Stimulated activated CD8-positive, alpha-beta memory T cell treated with anti-CD3 and anti-CD28 coated beads, Interleukin-15, amount 100 ng/mL, for 1 hour (primary cell): Measurements from ENCODE around the gene NKX6-2.
"Not testable (repeated sequence)": the region's sequence is repeated elsewhere in the genome, so short reads cannot be mapped to it uniquely, and the experiment has no call there.

Experiments
- DNase-seq: peaks from one replicate; pipeline ENCODE4 v3.0.0-alpha.2; 2020; ENCODE audit warnings: low read depth

The NKX6-2 gene

DNA sequence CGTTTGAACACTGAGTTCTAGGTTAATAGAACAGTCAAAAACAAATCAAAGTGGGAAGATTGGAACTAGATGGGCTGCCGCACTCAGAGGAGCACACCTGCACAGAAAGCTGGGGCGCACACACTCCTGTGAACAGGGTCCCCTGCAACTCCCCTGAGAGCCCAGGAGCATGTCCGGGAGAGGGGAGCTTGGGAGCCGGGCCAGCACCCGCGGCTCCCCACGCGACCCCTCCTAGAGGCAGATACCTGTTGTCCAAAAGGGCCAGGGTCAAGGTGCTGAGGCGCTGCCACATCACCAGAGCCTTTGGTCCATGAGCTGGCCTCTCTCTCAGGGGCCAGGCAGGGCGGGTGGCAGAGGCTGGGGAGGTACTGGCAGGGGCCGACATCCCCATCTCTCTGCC, 5.6 kb downstream of the NKX6-2 start:
- DNase-seq, result no peak

DNA sequence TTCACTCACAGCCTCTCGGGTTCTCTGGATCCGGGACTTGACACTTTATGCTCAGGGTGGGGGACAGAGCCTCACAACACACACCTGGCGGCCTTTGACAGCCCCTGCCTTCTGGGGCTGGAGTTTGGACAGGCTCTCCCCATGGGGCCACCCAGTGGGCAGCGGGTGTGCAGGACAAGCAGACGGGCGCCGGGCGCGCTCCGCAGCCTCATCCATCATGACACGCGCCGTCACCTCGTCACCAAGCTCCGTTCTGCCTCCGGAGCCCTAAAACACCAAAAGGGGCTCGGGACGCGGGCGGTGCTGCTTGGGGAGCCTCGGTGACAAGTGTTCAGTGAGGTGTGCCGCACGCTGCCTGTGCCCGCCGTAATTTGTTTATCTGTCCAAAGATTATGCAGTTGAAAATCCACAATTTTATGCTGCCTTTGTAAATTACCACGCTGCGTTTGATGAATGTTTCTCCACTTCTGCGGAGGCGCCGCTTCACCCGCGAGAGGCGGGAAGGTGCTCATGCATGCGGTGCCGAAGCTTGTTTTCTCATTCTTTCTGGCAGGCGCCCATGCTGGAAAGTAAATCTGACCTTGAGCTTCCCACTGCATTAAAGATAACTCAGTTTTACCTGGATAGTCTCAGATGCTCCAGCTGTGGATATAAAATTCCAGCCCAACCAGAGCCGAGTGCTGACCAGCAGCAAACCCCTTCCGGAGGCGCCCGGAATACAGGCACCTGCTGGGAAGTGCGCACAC, 6.2 kb downstream of the NKX6-2 start:
- no peak for DNase-seq

DNA sequence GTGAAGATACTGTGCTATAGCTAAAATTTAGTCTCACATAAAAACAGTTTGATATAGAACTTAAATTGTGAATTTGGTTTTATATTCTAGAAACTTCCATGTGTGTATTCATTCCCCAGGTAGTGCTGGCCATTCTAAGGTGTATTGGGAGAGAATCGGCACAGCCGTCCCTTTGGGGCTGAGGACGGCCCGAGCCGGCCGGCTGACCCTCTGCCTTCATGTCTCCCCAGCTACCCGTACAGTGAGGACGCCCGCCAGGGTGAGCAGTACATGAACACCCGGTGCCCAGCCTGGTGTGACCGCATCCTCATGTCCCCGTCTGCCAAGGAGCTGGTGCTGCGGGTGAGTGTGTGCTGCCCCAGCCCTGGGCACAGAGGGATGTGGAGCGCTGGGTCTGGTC, 8.5 kb downstream of the NKX6-2 start:
- no peak for DNase-seq

DNA sequence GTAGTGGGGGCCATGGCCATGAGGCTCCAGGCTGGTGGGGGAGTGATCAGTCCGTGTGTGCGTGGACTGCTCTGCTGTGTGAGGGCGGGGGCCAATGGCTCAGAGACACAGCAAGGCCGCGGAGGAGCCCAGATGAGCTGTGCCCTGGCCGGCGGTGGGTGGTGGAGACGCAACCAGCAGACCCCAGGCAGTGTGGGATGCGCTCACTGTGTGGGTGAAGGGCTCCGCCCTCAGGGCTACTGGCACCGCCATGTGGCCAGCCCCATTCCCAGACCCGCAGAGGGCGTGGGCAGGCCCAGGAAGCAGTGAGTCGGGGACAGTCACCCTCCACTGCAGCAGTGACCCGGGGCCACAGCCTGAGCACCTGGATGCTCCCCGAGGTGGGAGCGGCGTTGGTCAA, 9.1 kb downstream of the NKX6-2 start:
- no peak for DNase-seq

DNA sequence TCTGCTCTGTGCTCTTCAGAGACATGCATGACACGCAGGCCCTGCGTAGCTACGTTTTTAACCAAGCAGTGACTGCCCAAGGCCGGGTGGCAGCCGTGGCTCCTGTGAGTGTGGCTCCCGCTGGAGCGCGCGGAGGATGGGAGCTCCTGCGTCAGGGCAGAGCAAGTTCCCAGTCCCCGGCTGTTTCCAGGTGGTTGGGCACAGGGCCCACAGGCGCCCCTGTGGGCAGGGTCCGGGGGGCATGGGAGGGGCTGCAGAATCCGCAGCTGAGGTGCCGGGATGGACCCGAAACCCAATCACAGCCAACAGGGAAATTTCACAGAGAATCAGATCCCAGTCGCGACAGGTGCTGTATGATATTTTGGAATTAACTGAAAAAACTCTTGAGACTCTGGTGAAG, 9.8 kb downstream of the NKX6-2 start:
- DNase-seq, result no peak

DNA sequence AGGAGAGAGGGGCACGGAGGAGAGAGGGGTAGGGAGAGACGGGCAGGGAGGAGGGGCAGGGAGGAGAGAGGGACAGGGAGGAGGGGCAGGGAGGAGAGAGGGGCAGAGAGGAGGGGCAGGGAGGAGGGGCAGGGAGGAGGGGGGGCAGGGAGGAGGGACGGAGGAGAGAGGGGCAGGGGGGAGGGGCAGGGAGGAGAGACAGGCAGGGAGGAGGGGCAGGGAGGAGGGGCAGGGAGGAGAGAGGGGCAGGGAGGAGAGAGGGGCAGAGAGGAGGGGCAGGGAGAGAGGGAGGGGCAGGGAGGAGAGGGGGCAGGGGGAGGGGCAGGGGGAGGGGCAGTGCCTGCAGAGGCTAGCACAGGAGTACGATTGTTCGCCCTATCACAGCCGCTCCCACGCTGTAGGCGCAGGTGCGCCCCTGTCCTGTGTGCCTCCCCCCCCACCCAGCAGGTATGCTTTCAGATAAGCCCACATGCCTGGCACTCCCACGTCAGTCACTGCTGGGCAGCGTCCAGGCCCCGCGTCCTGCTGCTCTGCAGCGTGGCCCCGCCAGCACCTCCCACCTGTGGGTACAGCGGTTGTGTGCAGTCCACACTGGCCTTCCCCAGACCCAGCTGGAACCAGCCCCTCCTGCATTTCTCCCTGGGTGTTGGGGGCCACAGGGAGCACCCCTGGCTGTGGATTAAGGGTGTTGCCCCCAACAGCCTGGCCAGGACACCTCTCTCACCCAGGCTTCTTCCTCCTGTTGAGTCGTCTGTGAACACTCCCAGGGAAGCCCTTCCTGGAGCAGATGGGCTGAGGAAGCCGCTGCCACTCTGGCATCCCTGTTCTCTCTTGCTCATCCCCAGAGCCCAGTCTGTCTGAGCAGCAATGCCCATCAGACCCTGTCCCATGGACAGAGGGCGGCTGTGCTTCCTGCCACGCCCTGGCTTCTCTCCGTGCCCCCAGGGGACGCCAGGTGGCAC, 10.8 kb downstream of the NKX6-2 start:
- DNase-seq, result no peak

DNA sequence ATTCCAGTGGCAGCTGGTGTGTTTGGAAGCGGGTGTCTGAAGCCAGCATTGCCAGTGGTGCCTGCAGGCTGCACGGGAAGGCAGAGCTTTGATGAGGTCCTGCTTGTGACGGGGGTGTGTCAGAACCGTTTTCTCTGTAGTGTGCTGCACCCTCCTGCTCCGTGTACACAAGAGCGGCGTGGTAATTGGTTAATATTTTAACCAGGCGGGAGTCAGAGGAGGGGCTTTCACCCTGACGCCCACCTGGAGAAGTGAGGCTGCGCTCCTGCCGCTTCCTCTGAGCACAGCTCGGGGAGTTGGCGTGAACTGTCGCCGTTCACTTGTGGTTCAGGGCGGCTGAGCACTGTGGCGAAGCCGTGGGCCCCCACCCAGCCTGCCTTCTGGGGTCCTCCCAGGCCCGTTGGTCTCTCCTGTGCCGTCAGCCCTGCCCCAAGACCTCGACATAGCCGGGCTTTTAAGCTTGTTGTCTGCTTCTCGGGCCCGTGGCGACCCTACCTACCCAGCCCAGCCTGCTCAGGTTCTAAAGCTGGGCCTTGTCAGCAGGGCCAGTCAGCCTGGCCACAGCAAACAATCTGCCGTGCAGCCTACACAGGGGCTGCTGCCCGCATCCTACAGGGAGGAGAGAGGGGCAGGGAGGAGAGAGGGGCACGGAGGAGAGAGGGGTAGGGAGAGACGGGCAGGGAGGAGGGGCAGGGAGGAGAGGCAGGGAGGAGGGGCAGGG, 11.6 kb downstream of the NKX6-2 start:
- no peak for DNase-seq

DNA sequence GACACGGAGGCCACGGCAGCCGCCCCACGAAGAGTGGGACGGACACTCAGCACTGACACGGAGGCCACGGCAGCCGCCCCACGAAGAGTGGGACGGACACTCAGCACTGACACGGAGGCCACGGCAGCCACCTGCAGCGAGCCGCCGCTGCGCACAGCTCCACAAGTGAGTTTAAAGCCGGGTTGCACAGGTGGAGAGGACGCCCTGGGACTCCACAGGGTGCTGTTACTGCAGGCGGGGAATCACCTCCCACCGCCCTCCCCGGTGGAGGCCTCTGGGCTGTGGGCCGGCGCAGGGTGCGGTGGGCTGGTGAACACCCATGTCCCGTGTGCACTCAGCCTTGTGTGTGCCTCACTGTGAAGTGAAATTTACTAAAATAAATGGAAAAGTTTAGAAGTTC, 13.1 kb downstream of the NKX6-2 start:
- not testable (repeated sequence) for DNase-seq

DNA sequence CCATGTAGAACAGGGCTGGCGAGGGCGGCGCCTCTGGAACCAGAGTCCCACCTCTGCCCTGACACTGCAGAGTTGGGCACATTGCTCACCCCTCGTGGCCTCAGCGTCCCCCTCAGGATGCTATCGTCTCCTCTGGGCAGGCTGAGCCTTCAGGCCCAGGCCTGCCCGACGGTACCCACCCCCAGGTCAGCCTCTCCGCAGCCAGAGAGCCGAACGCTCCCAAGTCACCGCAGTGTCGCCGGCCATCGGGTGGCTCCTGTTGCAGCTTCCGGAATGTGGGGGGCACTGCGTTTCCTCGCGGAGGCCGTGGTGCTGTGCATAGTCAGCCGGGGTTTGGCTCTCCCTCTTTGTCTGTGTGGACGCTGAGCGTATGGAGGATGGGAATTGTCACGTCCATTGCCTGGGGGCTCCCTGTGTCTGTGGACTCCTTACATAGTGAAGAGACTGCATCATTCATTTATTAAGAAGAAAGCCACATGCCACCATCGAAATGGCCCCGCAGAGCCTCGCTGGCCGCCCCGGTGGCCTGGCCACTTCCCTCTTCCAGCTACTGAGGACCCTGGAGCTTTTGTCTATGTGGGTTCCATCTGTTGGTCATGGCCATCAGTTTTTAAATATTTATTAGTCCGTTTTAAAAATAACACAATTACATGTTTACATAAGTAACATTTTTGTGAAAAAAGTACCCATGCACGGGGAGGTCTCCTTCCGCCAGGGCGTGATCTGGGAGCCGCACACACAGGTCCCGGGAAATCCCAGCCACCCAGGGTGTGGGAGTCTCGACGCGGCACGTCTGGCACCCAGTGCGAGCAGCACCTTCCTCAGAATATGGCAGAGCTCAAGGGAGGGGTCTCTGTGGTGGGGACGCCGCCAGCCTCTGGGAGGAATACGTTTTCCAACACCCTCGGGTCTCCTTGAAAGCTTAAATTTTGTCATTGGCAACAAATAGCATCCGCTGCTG, 15.6 kb downstream of the NKX6-2 start:
- no peak for DNase-seq

DNA sequence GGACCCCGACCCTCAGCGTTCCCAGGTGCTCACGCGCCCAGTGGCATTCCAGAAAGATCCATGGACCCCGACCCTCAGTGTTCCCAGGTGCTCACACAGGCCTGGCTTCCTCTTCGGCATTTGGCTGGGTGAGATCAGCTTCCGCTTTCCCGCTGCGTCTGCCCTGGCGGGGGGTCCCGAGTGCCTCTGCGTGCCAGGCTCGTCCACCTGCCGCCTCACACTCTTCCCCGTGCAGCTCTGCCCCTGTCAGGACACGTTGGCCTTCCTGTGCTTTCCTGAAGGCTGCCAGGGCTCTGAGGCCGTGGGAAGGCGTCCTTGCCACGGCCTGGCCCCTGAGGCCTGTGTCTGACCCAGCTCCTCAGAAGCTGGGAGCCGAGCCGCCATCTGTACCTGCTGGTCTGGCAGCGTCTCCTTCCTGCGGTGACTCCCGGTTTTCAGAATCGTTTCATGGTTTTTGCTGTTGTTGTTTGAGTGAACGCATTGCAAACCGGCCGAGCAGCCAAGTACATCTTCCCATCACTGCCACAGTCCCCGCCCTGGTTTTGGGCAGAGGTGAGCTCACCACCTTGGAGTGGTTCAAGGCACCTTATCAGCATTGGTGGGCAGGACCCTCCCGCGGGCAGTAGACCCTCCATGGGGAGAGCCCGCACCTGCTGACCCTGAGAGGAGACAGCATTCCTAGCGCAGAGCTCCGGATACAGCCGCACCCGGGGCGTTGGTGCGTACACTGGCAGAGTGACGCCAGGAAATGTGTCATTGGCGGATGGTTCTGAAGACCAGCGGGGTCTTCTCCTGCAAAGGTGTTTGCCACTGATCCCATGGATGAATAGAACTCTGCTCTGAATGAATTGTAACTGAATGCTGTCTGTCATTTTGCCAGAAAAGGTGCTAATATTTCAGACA, 17.4 kb downstream of the NKX6-2 start:
- DNase-seq, result no peak

DNA sequence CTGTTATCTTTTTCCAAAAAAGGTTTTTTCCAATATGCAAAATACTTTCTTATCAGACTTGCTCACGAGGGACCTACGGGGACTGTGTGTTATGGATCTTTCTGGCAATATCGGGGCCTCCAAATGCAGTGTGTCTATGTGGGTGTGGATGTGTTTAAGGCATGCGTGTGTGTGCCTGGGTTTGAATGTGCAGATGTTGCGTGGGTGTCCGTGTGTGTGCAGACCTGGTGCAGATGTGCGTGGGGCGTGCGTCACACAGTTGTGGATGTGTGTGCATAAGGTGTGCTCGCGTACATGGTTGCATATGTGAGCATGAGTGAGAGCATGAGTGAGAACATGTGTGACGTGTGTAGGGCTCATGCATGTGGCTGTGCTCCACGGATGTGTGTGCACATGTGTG, 19.7 kb downstream of the NKX6-2 start:
- DNase-seq, result no peak

DNA sequence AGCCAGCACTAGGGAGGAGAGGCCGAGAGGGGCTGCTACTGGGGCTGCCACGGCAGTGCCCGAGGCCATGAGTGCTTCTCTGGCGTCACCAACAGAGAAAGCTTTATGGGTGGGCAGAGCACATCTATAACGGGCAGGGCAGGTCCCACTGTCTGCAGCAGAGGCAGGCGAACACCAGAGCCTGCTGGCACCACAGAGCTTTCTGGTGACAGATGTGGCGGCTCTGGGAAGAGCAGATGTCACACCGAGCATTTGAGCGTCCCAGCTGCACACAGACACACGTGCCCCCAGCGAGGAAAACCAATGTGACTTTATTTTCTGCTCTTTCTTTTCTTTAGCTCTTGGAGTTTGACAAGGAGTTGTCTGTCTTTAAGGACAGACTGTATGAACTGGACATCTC, 20.5 kb downstream of the NKX6-2 start:
- no peak for DNase-seq

DNA sequence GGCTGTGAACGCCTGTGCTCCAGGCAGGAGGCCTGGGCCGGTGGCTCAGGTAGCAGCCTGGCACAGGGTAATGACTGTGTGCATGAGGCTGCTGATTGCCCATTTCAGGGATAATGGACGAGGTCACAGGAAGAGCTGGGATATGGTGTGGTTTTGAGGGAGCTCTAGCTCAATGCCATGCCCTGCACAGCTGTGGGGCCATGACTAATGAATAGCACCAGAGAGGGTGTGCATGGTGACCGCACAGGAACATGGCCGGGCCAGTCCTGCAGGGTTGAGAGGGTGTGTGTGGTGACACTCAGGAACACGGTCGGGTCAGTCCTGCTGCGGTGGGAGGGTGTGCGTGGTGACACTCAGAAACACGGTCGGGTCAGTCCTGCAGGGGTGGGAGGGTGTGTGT, 21.8 kb downstream of the NKX6-2 start:
- no peak for DNase-seq

DNA sequence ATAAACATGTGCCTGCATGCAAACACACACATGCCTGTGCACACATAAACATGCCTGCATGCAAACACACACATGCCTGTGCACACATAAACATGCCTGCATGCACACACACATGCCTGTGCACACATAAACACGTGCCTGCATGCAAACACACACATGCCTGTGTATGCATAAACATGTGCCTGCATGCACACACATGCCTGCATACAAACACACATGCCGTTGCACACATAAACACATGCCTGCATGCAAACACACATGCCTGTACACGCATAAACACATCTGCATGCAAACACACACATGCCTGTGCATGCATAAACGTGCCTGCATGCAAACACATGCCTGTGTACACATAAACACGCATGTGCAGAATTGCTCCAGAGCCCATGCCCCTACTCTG, 22.4 kb downstream of the NKX6-2 start:
- no peak for DNase-seq

DNA sequence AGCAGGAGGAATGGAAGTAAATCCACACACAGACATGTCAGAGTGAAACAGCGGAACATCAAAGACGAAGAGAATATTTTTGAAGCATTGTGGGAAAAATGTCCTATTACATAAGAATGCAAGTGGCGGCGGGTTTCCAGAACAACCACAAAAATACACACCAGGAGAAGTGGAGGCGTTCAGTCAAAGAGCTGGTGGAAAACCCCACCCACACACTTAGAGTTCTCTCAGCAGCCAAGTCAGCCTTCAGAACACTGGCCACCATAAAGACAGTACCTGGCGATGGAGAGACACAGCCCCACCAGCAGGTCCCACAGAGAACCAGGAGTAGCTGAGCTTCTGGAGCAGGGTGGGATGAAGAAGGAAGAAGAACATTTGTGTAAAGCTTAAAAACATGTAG, 23.7 kb downstream of the NKX6-2 start:
- DNase-seq, result no peak

DNA sequence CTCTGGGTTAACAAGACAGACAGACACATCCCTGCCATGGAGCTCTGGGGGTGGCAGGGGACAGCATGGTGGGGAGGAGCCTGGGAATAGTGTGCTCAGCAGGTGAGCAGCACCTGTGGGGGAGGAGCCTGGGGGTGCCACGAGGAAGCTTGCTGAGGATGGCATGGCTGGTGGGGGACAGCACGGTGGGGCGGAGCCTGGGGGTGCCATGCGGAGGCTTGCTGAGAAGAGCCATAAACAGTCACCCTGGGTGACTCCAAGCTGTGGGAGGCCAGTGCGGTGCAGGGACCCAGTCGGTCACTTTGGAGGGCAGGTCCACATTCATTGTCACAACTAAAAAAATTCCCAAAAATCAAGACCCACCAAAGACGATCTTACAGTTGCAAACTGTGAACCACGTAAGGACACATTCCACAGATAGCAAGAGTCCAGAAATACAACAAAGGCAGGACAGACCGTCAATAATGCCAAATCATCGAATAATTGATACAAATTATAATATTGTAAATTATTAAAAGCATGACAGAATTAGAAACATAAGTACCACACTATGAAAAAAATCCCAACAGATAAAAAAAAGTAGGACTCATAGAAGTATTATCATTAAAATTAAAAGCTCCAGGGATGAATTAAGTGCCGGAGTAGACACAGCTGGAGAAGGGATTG, 24.4 kb downstream of the NKX6-2 start:
- DNase-seq, result no peak

DNA sequence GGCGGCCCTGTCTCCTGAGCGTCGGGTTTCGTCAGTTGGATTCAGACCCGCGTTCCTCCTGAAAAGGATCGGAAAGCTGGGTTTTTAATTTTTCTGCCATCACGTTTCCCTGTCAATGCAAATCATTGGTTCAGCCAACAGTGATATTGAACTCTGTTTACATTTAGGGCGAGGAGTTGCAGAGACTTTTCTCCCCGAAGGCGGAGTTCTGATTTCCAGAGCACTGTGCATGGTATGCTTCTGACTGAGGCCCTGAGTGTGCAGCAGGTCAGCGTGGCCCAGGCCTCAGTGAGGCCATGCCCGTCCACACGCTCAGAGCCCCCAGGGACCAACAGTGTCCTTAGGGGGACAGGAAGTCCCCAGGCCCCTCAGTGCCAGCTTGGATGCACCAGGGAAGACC, 27.1 kb downstream of the NKX6-2 start:
- DNase-seq, result no peak

DNA sequence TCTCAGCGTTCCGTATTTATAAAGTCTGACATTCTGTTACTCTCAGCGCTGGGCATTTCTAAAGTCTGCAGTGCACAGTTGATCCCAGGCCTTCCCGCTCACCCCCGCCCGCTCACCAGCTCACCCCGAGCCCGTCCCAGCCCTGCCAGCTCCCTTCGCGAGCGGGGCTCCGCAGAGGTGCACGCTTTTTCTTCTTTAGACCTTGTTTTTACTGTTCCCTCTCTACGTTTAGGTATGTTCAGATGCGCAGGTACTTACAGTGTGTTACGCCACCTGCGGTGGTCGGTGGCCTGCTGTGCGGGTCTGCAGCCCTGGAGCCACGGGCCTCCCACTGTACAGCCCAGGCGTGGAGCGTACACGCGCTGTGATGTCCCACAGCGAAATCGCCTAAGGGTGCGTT, 28.8 kb downstream of the NKX6-2 start:
- DNase-seq, result no peak

DNA sequence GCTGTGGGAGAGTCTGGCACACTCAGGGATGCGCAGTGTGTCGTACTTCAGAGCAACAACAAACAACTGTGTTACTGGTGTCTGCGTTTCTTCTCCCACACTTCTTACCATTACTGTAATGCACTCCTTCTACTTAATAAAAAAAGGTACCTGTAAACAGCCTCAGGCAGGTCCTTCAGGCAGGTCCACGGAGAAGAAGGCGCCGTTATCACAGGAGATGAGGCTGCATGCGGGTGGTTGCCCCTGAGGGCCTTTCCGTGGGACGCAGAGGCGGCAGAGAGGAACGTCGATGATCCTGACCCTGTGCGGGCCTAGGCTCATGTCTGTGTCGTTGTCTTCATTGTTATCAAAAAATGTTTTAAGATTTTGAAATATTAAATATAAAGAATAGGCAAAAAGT, 29.4 kb downstream of the NKX6-2 start:
- DNase-seq, result no peak

DNA sequence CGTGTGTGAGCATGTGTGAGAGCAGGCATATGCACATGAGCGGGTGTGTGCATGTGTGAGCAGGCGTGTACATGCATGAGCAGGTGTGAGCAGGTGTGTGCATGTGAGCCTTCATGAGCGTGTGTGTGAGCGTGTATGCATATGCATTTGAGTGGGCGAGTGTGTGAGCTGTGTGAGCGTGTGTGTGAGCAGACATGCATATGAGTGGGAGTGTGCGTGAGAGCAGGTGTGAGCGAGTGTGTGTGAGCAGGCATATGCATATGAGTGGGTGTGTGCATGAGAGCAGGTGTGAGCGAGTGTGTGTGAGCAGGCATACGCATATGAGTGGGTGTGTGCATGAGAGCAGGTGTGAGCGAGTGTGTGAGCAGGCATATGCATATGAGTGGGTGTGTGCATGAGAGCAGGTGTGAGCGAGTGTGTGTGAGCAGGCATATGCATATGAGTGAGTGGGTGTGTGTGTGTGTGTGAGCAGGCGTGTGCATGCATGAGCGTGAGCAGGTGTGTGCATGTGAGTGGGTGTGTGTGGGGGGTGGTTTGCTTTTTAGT, 30.7 kb downstream of the NKX6-2 start:
- DNase-seq, result no peak
